HG02870 (cell line): ENCODE data around the gene WNT16.

Experiments
- ATAC-seq: cut with Tn5 transposase; IDR thresholded peaks from one replicate; pipeline ENCODE4 v1.9.1; 2021; ENCODE audit warnings: mild to moderate bottlenecking, moderate library complexity; ENCODE audit not compliant: unreplicated experiment

WNT16 gene

GRCh38 chr7:121342631-121343030 is 13.8 kb downstream of the WNT16 start:
- ATAC-seq, result no peak

DNA sequence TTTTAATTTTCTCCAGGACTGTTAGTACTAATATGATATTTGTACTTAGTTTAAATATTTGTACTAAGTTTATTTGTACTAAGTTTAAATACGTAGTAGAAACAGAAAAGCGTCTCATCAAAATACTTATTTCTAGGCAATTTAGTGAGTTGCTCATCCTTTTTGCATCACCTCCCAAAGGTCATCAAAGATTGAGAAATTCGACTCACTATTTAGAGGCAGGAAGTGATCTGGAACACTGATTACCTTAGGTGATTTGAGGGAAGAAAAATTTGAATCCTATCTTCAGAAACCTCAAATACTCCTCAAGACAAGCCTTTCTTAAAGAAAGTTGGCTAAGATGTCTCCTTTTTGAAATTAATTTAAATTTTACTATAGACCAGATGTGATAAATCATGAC is 14.5 kb downstream of the WNT16 start:
- no peak for ATAC-seq

GRCh38 chr7:121344093-121344492 is 15.3 kb downstream of the WNT16 start:
- no peak for ATAC-seq

DNA sequence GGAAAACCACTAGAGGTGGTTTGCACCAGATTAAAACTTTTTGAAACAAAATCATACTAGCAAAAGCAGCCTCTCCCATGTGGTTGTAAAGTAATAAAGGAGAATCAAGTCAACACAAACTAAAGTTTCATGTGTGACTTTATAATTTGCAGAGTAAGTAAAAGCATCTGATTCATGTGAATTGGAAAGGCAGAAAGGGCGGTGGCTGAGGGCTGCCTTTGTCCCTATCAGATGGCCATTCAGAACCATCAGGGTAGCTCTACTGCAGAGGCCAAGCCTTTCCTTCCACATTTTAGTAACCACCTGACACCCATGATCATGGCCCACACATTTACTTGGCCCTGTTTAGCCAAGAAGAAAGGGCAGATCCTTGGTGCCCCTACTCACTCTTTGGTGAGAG is 15.7 kb downstream of the WNT16 start:
- no peak for ATAC-seq

DNA sequence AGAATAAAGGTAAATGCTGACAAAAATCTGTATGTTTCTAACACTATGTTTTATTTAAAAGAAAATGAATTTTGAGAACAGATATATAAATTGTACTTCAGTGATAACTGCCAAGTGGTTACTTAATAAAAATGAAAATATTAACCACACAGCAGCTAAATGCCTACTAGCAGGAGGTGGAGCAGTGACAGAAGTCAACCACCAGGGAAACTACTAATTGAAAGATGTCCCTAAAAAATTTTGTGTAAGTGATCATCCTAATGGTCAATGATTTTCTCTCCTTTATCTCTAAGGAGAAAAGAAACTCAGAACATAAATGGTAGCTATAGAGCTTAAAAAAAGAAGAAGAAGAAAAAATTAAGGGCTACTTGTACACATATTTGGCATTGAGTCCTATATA is 22.9 kb downstream of the WNT16 start:
- no peak for ATAC-seq

GRCh38 chr7:121352323-121352722 is 23.5 kb downstream of the WNT16 start:
- peak; percentile 68 for ATAC-seq

DNA sequence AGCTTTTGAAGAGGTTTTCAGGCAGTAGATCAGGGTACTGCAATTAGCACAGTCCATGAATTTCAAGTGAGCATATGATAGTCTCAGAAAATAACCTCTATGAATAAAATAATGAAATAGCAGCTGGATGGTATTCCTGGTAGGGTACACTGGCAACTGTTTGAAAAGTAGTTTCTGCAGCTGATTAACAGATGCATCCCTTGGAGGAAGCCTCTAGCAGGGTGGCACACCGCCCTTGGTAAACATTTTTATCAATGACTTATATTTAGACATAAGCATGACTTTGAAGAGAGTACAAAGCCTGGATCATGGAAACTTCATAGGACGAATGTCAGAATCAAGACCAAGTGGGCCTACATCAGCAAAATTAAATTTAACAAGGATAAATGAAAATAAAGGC is 26.8 kb downstream of the WNT16 start:
- no peak for ATAC-seq

DNA sequence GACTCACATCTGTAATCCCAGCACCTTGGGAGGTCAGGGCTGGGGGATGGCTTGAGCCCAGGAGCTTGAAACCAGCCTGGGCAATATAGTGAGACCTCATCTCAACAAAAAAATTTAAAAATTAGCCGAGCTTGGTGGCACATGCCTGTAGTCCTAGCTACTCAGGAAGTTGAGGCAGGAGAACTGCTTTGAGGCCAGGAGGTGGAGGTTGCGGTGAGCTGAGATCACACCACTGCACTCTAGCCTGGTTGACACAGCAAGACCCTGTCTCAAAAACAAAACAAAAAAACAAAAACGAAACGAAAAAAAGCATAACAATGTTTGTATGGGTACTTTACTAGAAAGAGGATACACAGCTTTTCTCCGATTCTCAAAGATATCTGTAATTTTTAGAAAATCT is 31.8 kb downstream of the WNT16 start:
- ATAC-seq, result no peak

GRCh38 chr7:121366852-121367431 is 38.1 kb downstream of the WNT16 start:
- no peak for ATAC-seq

- no peak for ATAC-seq
These were observed 40.7 kb downstream of the WNT16 start for GRCh38 chr7:121369462-121369861.

GRCh38 chr7:121371367-121371766 is 42.6 kb downstream of the WNT16 start:
- no peak for ATAC-seq

- ATAC-seq, result no peak
These were observed 43.1 kb downstream of the WNT16 start for GRCh38 chr7:121371883-121372282.

DNA sequence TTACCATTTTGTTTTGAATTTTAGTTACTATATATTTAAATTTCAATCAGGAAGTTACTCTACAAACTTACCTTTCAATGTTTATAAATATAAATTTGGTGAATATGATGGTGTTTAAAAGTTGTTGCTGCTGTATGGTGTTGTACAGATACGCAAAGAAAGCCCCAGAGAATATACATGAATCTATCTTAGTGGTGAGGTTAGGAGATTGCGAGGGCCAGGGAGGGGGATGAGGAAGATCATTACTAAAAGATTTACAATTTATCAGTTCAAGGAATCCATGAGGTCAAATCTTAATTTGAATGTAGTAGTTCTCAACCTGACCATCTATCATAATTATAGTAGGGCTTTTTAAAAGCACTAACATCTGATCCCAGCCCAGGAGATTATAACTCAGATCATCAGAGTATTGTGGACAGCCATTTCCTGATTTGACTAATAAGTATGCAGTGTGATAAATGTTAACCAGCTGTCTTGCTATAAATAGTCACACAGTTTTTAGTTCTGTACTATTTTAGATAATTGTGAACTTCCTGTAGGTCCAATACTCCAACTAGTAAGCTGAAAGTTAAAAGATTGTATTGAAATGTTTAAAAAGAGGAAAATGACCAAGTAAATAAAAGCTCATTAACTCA is 43.7 kb downstream of the WNT16 start:
- ATAC-seq, result peak; percentile 92

- no peak for ATAC-seq
These were observed 44.4 kb downstream of the WNT16 start for GRCh38 chr7:121373177-121373576.

DNA sequence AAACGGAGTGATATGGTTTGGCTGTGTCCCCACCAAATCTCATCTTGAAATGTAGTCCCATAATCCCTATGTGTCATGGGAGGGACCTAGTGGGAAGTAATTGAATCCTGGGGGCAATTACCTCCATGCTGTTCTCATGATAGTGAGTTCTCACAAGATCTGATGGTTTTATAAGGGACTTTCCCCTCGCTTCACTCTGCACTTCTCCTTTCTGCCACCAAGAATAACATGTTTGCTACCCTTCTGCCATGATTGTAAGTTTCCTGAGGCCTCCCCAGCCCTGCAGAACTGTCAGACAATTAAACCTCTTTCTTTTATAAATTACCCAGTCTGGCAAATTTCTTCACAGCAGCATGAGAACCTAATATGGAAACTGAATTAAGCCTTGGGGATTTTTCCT is 48.2 kb downstream of the WNT16 start:
- ATAC-seq, result no peak

GRCh38 chr7:121379930-121380329 is 51.1 kb downstream of the WNT16 start:
- ATAC-seq, result no peak

GRCh38 chr7:121382473-121382872 is 53.7 kb downstream of the WNT16 start:
- ATAC-seq, result no peak

GRCh38 chr7:121383235-121383910 is 54.6 kb downstream of the WNT16 start:
- ATAC-seq, result no peak

- ATAC-seq, result no peak
These were observed 55.5 kb downstream of the WNT16 start for GRCh38 chr7:121384265-121384664.

- no peak for ATAC-seq
These were observed 56.4 kb downstream of the WNT16 start for GRCh38 chr7:121385056-121385799.

GRCh38 chr7:121385800-121386179 is 57.0 kb downstream of the WNT16 start:
- peak; percentile 95 for ATAC-seq

DNA sequence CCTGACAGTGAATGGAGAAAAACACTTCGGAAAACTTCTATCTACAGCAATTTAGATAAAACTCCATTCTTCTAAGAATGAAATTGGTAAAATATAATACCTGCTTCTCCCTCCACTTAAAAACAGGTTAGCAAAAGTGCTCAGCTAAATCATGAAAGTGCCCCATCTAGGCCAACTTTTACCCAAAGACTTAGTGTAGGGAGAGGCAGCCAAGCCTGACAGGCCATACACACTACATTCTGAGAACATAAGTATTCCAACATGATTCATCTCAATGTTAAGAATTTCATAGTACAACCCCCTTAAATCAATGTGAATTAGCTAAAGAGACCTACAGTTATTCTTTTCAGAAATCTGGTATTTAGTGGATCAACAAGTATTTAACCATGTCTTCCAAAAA is 60.1 kb downstream of the WNT16 start:
- no peak for ATAC-seq
